Measurements from ENCODE around the gene TMEM41B.
"Not testable (repeated sequence)": the region's sequence is repeated elsewhere in the genome, so short reads cannot be mapped to it uniquely, and the experiment has no call there.

The TMEM41B gene

GRCh38 chr11:9258279-9258678 is 56.1 kb downstream of the TMEM41B start:
- DNase-seq, result not testable (repeated sequence)

- no peak for DNase-seq
These were observed 60.0 kb downstream of the TMEM41B start for GRCh38 chr11:9254416-9254815.

- DNase-seq, result no peak
These were observed 61.3 kb downstream of the TMEM41B start for GRCh38 chr11:9253086-9253485.

GRCh38 chr11:9251311-9251710 is 63.1 kb downstream of the TMEM41B start:
- no peak for DNase-seq

- no peak for DNase-seq
These were observed 64.2 kb downstream of the TMEM41B start for GRCh38 chr11:9250139-9250582.

GRCh38 chr11:9249252-9249651 is 65.1 kb downstream of the TMEM41B start:
- no peak for DNase-seq

- DNase-seq, result no peak
These were observed 66.5 kb downstream of the TMEM41B start for GRCh38 chr11:9247863-9248262.

GRCh38 chr11:9236242-9236641 is 78.2 kb downstream of the TMEM41B start:
- not testable (repeated sequence) for DNase-seq

- DNase-seq, result no peak
These were observed 81.9 kb downstream of the TMEM41B start for GRCh38 chr11:9232482-9232881.

- no peak for DNase-seq
These were observed 82.6 kb downstream of the TMEM41B start for GRCh38 chr11:9231848-9232177.
